ENCODE results near the gene BRI3BP. TPM values are rescaled to one million over a fixed set of nuclear protein-coding genes. Genes with fewer than 3 reads are reported as not detected.

The BRI3BP gene
- total RNA-seq, 1 donor from 2014 or later = 4.4 TPM

- Histone ChIP-seq H3K4me3 (no peak overlapping the region), H3K27me3 (no peaks in the 10 kb centered on the region), H3K27ac (no peak overlapping the region), H3K9me3 (no peaks in the 10 kb centered on the region), H3K36me3 (peaks cover 0 to 57% of the 10 kb centered on the region in 2 donors), H3K4me1 (no peaks in the 10 kb centered on the region)
- no peak for DNase-seq (ENCODE audit: extremely low spot score in 2 of 2)
- TF ChIP-seq CTCF (IDR thresholded peaks at IDR 0.05) (no peak), POLR2A (IDR thresholded peaks at IDR 0.05) (no peak), POLR2AphosphoS5 (IDR thresholded peaks at IDR 0.05; ENCODE audit: insufficient read depth in 1 of 2, low read depth in 1 of 2) (no peak)
- intact Hi-C loops (cut with DNase I) = no loop called here
These were observed 44.4 kb upstream of the BRI3BP start for GRCh38 chr12:124949066-124949465.

- no peak for DNase-seq (ENCODE audit: extremely low spot score in 2 of 2)
- intact Hi-C loops (cut with DNase I) = no loop called here
- Histone ChIP-seq H3K27me3 (no peaks in the 10 kb centered on the region), H3K4me1 (no peaks in the 10 kb centered on the region), H3K27ac (no peak overlapping the region), H3K9me3 (no peaks in the 10 kb centered on the region), H3K36me3 (peaks cover 0 to 57% of the 10 kb centered on the region in 2 donors), H3K4me3 (no peak overlapping the region)
- TF ChIP-seq POLR2A (IDR thresholded peaks at IDR 0.05) (no peak), CTCF (IDR thresholded peaks at IDR 0.05) (no peak), POLR2AphosphoS5 (IDR thresholded peaks at IDR 0.05; ENCODE audit: insufficient read depth in 1 of 2, low read depth in 1 of 2) (no peak)
These were observed 43.4 kb upstream of the BRI3BP start for GRCh38 chr12:124949779-124950728.

GRCh38 chr12:124952295-124952694 lies 41.1 kb upstream of the BRI3BP start:
- no peak overlapping the region for H3K4me3 ChIP-seq
- DNase-seq (ENCODE audit: extremely low spot score in 2 of 2) = no peak
- no peaks in the 10 kb centered on the region for H3K9me3 ChIP-seq
- no peak overlapping the region for H3K27ac ChIP-seq
- no peaks in the 10 kb centered on the region for H3K27me3 ChIP-seq
- no peaks in the 10 kb centered on the region for H3K4me1 ChIP-seq
- H3K36me3 ChIP-seq = peaks cover 0 to 62% of the 10 kb centered on the region in 2 donors
- intact Hi-C loops (cut with DNase I) = no loop called here
- TF ChIP-seq POLR2AphosphoS5 (IDR thresholded peaks at IDR 0.05; ENCODE audit: insufficient read depth in 1 of 2, low read depth in 1 of 2) = no peak
- TF ChIP-seq POLR2A (IDR thresholded peaks at IDR 0.05) = no peak
- no peak for TF ChIP-seq CTCF (IDR thresholded peaks at IDR 0.05)

DNA sequence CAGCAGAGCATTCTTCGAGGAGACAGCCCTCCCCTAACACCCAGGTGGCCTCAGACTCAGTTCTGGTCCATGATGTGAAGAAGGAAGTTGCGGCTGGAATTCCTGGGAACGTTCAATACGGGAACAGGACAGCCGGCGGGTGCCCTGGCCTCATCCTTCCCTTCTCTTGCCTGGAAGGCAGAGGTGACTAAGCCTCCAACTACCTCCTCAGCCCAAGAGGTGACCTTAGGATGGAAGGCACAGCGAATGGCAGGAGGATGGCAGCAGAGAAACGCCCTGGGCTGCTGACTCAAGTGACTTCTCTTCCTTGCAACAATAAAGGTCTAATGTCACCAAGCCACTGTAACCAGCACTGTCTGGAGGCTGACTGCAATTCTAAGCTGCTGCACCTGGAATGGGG lies 40.6 kb upstream of the BRI3BP start:
- intact Hi-C loops (cut with DNase I) = no loop called here
- H3K4me1 ChIP-seq = no peaks in the 10 kb centered on the region

More for the DNA sequence above, 40.6 kb upstream of the BRI3BP start:
- H3K27me3 ChIP-seq = no peaks in the 10 kb centered on the region
- peaks cover 0 to 64% of the 10 kb centered on the region in 2 donors for H3K36me3 ChIP-seq
- DNase-seq (ENCODE audit: extremely low spot score in 2 of 2) = no peak
- no peaks in the 10 kb centered on the region for H3K9me3 ChIP-seq
- H3K27ac ChIP-seq = no peak overlapping the region
- no peak overlapping the region for H3K4me3 ChIP-seq
- no peak for TF ChIP-seq POLR2A (IDR thresholded peaks at IDR 0.05)
- no peak for TF ChIP-seq POLR2AphosphoS5 (IDR thresholded peaks at IDR 0.05; ENCODE audit: insufficient read depth in 1 of 2, low read depth in 1 of 2)
- no peak for TF ChIP-seq CTCF (IDR thresholded peaks at IDR 0.05)
